ENCODE measurements around the gene ABCG2. TPM values are rescaled to one million over a fixed set of nuclear protein-coding genes. Genes with fewer than 3 reads are reported as not detected.

The ABCG2 gene
- total RNA-seq, 1 experiment from 2014 or later = 3.8 TPM

DNA sequence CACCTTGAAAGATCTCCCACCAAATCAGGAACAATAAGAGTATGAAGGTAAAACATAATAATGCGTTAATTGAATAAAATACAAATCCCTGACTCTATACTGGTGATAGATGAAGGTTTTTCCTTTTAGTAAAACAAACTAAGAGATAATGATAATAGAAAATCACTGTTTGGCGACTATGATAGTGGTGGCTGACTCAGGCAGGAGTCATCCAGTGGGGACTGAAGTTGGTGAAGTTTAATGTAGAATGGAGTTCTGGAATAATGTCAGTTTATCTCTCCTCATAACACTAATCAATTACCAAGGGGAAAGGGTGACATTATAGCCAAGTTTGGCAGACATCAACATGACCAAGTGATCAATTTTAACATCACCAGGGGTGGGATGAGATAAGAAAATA lies 21.3 kb downstream of the ABCG2 start (continued):
- TF ChIP-seq, protein P1, sequence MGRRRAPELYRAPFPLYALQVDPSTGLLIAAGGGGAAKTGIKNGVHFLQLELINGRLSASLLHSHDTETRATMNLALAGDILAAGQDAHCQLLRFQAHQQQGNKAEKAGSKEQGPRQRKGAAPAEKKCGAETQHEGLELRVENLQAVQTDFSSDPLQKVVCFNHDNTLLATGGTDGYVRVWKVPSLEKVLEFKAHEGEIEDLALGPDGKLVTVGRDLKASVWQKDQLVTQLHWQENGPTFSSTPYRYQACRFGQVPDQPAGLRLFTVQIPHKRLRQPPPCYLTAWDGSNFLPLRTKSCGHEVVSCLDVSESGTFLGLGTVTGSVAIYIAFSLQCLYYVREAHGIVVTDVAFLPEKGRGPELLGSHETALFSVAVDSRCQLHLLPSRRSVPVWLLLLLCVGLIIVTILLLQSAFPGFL (CRISPR knock-in tag; IDR thresholded peaks at IDR 0.05; ENCODE audit: borderline replicate concordance) = no peak
- TF ChIP-seq, protein P2, sequence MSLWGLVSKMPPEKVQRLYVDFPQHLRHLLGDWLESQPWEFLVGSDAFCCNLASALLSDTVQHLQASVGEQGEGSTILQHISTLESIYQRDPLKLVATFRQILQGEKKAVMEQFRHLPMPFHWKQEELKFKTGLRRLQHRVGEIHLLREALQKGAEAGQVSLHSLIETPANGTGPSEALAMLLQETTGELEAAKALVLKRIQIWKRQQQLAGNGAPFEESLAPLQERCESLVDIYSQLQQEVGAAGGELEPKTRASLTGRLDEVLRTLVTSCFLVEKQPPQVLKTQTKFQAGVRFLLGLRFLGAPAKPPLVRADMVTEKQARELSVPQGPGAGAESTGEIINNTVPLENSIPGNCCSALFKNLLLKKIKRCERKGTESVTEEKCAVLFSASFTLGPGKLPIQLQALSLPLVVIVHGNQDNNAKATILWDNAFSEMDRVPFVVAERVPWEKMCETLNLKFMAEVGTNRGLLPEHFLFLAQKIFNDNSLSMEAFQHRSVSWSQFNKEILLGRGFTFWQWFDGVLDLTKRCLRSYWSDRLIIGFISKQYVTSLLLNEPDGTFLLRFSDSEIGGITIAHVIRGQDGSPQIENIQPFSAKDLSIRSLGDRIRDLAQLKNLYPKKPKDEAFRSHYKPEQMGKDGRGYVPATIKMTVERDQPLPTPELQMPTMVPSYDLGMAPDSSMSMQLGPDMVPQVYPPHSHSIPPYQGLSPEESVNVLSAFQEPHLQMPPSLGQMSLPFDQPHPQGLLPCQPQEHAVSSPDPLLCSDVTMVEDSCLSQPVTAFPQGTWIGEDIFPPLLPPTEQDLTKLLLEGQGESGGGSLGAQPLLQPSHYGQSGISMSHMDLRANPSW (CRISPR knock-in tag; conservative IDR thresholded peaks at IDR 0.05; ENCODE audit: low read depth) = no peak
- TF ChIP-seq EMX1 (CRISPR knock-in tag; IDR thresholded peaks at IDR 0.05) = no peak
- no peak for TF ChIP-seq JAZF1 (CRISPR knock-in tag; IDR thresholded peaks at IDR 0.05)
- TF ChIP-seq, protein P3, sequence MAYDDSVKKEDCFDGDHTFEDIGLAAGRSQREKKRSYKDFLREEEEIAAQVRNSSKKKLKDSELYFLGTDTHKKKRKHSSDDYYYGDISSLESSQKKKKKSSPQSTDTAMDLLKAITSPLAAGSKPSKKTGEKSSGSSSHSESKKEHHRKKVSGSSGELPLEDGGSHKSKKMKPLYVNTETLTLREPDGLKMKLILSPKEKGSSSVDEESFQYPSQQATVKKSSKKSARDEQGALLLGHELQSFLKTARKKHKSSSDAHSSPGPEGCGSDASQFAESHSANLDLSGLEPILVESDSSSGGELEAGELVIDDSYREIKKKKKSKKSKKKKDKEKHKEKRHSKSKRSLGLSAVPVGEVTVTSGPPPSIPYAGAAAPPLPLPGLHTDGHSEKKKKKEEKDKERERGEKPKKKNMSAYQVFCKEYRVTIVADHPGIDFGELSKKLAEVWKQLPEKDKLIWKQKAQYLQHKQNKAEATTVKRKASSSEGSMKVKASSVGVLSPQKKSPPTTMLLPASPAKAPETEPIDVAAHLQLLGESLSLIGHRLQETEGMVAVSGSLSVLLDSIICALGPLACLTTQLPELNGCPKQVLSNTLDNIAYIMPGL (CRISPR knock-in tag; IDR thresholded peaks at IDR 0.05) = no peak
- TF ChIP-seq ZNF121 (CRISPR knock-in tag; IDR thresholded peaks at IDR 0.05) = no peak
- TF ChIP-seq CBFB (CRISPR knock-in tag; IDR thresholded peaks at IDR 0.05; ENCODE audit: low read depth) = no peak
- TF ChIP-seq, protein P4, sequence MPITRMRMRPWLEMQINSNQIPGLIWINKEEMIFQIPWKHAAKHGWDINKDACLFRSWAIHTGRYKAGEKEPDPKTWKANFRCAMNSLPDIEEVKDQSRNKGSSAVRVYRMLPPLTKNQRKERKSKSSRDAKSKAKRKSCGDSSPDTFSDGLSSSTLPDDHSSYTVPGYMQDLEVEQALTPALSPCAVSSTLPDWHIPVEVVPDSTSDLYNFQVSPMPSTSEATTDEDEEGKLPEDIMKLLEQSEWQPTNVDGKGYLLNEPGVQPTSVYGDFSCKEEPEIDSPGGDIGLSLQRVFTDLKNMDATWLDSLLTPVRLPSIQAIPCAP (CRISPR knock-in tag; IDR thresholded peaks at IDR 0.05) = no peak
- TF ChIP-seq GRHL2 (CRISPR knock-in tag; IDR thresholded peaks at IDR 0.05; ENCODE audit: insufficient replicate concordance, severe bottlenecking) = no peak

DNA sequence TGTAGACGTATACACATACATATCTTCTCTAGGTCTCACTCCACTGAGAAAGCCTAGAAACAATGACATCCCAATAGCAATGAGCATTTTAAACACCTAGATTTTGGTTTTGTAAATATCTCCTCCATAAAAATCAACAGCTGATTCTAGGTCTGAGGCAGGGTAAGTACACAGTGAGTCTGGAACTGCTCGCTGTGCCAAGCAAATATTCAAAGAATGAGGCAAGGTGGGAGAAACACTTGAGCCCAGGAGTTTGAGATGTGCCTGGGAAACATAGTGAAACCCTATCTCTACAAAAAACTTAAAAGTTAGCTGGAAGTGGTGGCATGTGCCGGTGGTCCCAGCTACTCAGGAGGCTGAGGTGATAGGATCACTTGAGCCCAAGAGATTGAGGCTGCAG lies 22.2 kb downstream of the ABCG2 start:
- H3K36me3 Mint-ChIP-seq = no peaks in the 10 kb centered on the region

More for the DNA sequence above, 22.2 kb downstream of the ABCG2 start:
- H3K4me1 Mint-ChIP-seq = peaks cover 9% of the 10 kb centered on the region
- H3K4me3 Mint-ChIP-seq = no peak overlapping the region
- ATAC-seq (no peak), DNase-seq (ENCODE audit: low spot score) (no peak)
- ChIA-PET POLR2A (interaction anchor here (0.8 kb wide), 1 partner anchor 22 kb away, joined by 3 read pairs; the partner anchor contains the start of gene ABCG2), CTCF (no interaction called here)
- no peaks in the 10 kb centered on the region for H3K9me3 Mint-ChIP-seq
- TF ChIP-seq TEAD4 (CRISPR knock-in tag; IDR thresholded peaks at IDR 0.05) = no peak
- TF ChIP-seq, protein P5, sequence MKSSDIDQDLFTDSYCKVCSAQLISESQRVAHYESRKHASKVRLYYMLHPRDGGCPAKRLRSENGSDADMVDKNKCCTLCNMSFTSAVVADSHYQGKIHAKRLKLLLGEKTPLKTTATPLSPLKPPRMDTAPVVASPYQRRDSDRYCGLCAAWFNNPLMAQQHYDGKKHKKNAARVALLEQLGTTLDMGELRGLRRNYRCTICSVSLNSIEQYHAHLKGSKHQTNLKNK (CRISPR knock-in tag; IDR thresholded peaks at IDR 0.05) = no peak
- TF ChIP-seq, protein P6, sequence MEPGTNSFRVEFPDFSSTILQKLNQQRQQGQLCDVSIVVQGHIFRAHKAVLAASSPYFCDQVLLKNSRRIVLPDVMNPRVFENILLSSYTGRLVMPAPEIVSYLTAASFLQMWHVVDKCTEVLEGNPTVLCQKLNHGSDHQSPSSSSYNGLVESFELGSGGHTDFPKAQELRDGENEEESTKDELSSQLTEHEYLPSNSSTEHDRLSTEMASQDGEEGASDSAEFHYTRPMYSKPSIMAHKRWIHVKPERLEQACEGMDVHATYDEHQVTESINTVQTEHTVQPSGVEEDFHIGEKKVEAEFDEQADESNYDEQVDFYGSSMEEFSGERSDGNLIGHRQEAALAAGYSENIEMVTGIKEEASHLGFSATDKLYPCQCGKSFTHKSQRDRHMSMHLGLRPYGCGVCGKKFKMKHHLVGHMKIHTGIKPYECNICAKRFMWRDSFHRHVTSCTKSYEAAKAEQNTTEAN (CRISPR knock-in tag; IDR thresholded peaks at IDR 0.05) = no peak
- no peak for TF ChIP-seq CREM (CRISPR knock-in tag; IDR thresholded peaks at IDR 0.05)
- TF ChIP-seq, protein P7, sequence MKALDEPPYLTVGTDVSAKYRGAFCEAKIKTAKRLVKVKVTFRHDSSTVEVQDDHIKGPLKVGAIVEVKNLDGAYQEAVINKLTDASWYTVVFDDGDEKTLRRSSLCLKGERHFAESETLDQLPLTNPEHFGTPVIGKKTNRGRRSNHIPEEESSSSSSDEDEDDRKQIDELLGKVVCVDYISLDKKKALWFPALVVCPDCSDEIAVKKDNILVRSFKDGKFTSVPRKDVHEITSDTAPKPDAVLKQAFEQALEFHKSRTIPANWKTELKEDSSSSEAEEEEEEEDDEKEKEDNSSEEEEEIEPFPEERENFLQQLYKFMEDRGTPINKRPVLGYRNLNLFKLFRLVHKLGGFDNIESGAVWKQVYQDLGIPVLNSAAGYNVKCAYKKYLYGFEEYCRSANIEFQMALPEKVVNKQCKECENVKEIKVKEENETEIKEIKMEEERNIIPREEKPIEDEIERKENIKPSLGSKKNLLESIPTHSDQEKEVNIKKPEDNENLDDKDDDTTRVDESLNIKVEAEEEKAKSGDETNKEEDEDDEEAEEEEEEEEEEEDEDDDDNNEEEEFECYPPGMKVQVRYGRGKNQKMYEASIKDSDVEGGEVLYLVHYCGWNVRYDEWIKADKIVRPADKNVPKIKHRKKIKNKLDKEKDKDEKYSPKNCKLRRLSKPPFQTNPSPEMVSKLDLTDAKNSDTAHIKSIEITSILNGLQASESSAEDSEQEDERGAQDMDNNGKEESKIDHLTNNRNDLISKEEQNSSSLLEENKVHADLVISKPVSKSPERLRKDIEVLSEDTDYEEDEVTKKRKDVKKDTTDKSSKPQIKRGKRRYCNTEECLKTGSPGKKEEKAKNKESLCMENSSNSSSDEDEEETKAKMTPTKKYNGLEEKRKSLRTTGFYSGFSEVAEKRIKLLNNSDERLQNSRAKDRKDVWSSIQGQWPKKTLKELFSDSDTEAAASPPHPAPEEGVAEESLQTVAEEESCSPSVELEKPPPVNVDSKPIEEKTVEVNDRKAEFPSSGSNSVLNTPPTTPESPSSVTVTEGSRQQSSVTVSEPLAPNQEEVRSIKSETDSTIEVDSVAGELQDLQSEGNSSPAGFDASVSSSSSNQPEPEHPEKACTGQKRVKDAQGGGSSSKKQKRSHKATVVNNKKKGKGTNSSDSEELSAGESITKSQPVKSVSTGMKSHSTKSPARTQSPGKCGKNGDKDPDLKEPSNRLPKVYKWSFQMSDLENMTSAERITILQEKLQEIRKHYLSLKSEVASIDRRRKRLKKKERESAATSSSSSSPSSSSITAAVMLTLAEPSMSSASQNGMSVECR (CRISPR knock-in tag; IDR thresholded peaks at IDR 0.05; ENCODE audit: borderline replicate concordance) = no peak
- TF ChIP-seq CBFB (CRISPR knock-in tag; IDR thresholded peaks at IDR 0.05; ENCODE audit: low read depth) = no peak
- TF ChIP-seq ATF1 (CRISPR knock-in tag; IDR thresholded peaks at IDR 0.05) = no peak
- TF ChIP-seq ZNF671 (CRISPR knock-in tag; IDR thresholded peaks at IDR 0.05) = no peak
- TF ChIP-seq FOXJ3 (CRISPR knock-in tag; IDR thresholded peaks at IDR 0.05; ENCODE audit: borderline replicate concordance) = no peak
- H3K27ac Mint-ChIP-seq = no peak overlapping the region
- H3K27me3 Mint-ChIP-seq (ENCODE audit: low read depth) = no peaks in the 10 kb centered on the region; the same call in 1 of the 2 replicates

All from WTC11 (cell line).